HG02981 (cell line): ENCODE data around the gene GABPB1.
"Not testable (repeated sequence)": the region's sequence is repeated elsewhere in the genome, so short reads cannot be mapped to it uniquely, and the experiment has no call there.

Experiments used
- ATAC-seq: cut with Tn5 transposase; IDR thresholded peaks from one replicate; pipeline ENCODE4 v1.9.1; 2021; ENCODE audit warnings: mild to moderate bottlenecking, moderate library complexity; ENCODE audit not compliant: unreplicated experiment

Gene GABPB1

DNA sequence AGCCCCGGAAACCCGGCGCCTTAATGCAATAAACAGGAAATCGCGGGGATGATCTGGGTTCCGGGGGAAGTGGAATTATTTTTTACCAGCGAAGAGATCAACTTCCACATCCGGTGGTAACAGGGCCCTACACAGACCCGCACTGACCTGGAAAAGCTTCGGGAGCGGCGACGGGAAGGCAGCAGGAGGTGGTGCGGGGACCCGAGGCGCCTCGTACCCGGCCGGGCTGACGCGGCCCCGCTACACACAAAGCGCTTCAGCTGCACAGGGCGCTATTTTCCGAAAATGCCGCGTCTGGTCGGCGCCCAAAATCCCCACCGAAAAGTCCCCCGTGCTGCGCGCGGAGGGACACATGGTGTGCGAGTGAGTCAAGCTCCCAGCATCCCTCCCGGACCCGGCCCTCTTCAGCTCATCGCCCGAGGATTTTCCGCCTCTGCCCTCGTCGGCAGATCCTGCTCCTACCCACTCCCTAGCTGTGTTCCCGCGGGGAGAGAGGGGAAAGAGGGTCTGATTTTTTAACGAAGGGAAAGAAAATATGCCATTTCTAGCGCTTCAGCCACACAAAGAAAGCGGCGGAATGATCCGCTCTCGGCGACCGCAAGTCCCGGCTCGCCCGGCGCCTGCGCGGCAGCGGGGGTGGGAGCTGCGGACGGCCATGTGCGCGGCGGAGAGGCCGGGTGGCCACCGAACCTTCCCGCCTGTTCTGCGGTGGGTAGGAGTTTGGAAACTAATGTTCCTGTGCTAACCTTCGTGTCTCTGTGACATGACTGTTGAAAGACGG is at the start of gene GABPB1:
GABPB1 (minus strand) TSS at position 361 of the 781 bp plus-strand sequence. CDS start 45,400 bp downstream, outside the sequence.
- ATAC-seq: peak; percentile 38

DNA sequence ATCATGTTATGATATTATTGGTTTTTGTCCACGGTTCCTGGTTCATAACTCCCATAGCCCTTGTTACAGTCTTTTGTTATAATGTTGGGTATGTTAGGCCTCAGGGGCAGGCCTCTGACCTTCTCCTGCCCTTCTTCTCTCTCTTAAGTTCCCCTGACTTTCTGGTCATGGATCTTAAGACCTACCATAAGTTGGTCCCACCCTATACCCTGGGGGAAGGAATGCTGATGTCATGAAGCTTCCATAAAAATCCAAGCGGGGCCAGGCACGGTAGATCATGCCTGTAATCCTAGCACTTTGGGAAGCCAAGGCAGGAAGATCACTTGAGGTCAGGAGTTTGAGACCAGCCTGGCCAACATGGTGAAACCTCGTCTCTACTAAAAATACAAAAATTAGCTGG is 36.6 kb upstream of the GABPB1 start:
- not testable (repeated sequence) for ATAC-seq

DNA sequence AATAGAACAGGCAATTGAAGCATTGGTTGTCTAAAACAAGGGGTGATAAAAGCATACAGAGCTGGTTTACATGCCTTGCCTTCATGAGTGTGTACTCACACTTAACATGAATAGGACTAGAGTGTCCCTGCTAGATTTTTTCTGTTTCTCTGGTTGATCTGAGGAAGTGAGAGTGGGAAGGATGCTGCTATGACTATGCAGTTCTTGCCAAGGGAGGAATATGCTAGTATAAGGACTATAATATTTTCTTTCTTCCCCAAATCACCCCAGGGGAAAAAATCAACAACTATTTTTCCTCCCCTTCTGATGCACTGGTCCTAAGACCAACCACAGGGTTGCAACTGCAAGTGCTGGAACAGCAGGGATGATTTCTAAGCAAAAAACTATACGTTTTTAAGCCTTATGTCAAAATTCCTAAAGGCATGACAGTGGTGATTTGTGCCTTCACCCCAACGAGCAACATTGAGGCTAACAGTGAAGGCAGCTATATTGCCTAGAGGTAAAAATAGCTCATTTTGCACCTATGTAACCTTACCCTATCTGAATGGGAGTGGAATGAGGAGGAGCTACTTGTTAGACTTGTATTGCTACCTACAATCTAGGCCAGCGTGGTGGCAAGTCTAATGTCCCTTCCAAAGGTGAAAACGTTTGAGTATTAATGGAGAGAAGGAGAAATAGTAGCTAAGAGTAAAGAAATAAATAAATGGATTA is 35.7 kb upstream of the GABPB1 start:
- peak; percentile 79 for ATAC-seq

- ATAC-seq: not testable (repeated sequence)
Observed at GRCh38 chr15:50382408-50382807, 27.4 kb upstream of the GABPB1 start.

DNA sequence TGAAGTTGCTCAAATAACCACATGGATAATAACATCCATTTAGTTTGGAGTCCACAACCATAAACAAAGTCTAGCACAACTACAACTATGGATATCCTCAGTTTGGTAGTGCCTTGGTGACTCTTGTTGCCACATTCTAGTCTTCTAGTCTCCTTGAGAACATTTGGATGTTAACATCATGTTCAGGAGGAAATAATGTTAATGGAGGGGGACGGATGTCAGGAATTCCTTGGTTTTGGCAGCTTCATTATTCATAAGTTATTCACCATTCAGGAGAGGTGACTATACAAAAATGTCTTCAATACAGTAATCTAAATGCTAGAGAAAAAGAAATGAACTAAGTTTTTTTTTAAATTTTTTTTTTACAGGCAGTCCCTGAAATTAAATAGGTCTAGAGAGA is 26.4 kb upstream of the GABPB1 start:
- no peak for ATAC-seq

DNA sequence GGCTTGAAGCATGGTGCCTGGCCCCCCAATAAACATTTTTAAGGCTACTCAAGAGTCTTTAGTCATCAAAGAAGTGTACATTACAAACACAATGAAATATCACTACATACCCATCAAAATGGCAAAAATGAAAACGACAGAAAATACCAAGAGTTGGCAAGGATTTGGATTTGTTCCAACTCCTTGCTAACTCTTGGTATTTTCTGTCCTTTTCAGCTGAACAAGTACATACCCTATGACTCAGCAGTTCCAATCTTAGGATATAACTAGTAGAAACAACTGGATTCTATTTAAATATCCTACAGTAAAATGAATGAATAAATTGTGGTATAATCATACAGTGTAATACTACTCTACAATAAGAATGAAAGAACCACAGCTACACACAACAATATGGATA is 25.1 kb upstream of the GABPB1 start:
- ATAC-seq: no peak

- ATAC-seq: not testable (repeated sequence)
Observed at GRCh38 chr15:50379413-50379812, 24.4 kb upstream of the GABPB1 start.

DNA sequence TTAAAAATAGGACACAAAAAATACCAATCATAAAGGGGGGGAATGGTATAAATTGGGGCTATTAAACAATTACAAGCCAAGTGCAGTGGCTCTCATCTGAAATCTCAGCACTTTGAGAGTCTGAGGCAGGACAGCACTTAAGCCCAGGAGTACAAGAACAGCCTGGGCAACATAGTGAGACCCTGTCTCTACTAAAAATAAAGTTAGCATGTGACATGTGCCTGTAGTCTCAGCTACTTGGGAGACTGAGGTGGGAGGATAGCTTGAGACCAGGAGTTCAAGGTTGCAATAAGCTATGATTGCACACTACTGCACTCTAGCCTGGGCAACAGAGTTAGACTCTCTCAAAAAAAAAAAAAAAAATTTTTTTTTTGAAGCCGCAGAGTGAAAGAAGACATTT is 23.8 kb upstream of the GABPB1 start:
- ATAC-seq: no peak

DNA sequence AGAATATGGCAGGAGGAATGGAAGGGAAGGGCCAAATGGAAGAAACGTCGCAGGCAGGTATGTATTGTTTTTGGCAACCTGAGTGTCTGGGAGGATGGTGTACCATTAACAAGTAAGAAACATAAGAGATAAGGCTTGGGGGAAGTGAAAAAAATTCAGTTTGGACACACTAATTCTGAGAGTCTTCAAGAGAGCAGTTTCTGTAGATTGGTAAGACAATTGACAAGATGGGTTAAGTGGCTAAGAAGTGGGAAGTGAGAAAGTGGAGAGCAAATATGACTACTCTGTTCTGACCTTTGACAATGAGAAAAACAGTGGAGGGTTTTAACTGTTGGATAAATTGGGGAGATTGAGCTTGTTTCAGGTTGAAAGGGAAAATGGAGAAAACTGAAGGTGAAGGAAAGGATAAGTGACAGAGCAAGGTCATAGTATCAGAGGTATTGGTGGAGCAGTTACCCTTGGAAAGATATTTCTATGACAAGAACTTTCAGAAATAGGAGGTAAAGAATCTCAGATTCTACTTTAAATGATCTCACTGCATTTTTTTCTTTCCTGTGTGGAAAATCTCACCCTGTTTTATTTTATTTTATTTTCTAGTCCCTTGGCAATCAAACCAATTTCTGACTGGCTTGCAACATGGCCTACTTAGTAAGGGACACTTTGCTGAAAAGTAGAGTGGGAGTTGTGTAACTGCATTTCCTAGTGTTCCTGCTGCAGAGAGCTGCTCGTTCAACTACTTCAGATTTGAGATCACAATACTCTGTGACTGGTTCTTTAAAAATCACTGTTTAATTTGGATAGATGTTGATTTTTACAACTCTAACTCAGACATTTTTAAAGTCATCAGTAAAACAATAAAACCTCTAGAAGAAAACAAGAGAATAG is 23.1 kb upstream of the GABPB1 start:
- peak; percentile 99 for ATAC-seq

DNA sequence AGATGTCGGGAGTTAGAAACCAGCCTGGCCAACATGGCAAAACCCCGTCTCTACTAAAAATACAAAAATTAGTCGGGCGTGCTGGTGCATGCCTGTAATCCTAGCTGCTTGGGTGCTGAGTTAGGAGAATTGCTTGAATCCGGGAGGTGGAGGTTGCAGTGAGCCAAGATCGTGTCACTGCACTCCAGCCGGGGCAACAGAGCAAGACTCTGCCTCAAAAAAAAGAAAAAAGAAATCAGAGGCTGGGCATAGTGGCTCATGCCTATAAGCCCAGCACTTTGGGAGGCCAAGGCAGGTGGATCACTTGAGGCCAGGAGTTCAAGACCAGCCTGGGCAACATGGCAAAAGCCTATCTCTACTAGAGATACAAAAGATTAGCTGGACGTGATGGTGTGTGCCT is 14.6 kb upstream of the GABPB1 start:
- ATAC-seq: not testable (repeated sequence)

DNA sequence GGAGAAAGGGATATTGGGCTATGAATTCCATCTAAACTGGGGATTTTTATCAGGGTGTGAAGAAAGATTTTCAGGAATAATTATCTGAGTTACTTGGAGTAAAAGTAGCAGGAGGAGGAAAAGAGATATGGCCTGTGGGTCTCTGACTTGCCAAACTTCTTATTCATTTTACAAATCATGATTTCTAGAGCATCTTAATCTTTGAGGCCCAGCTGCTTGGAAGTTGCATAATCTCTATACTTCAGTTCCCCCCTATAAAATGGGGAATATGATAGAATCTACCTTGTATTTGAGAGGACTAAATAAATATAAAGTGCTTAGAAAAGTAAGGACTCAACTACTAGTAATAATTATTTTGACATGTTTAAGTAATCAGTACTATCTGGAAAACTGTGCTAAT is 11.0 kb upstream of the GABPB1 start:
- no peak for ATAC-seq

DNA sequence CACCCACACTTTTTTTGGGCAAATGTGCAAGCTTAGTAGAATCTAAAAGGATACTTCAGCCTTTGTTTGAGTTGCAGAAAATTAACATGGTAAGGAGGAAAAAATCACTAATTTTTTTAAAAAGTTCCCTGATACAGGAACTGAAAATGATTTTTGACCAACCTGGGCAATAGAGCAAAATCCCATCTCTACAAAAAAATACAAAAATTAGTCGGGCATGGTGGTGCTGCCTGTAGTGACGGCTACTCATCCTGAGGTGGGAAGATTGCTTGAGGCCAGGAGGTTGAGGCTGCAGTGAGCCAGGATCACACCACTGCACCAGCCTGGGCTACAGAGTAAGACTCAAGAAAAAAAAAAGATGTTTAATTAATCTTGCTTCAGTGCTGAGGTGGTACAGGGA is 10.6 kb upstream of the GABPB1 start:
- no peak for ATAC-seq

DNA sequence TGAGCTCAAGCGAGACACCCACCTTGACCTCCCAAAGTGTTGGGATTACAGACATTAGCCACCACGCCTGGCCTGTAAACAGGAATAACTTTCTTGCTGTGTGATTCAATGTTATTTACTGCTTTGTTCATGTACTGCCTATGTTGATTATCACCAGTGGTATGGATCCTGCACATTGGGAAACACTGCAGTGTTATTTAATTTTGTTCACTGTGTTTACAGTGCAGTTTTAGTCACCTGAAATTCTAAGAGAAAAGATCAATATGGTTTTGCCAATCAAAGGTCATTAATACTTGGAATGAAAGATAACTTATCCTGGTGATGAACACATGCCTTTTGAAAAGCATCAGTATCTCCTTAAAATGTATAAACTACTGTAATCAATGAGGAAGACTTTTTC is 8.6 kb upstream of the GABPB1 start:
- no peak for ATAC-seq

DNA sequence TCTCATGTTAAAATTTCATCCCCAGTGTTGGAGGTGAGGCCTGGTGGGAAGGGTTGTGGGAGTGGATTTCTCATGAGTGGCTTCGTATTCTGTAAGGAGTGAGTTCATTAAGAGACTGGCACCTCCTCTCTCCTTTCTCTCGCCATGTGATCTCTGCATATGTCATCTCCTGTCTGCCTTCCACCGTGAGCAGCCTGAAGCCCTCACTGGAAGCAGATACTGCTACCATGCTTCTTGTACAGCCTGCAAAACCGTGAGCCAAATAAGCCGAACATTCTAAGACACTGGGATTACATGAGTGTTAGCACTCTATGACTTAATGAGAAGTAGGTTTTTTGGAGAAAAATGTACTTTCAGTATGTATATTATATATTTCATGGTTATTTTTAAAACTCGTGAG is 6.8 kb upstream of the GABPB1 start:
- ATAC-seq: no peak

- no peak for ATAC-seq
Observed at GRCh38 chr15:50358845-50359244, 3.8 kb upstream of the GABPB1 start.

GRCh38 chr15:50355980-50356379 is 982 bp upstream of the GABPB1 start:
- ATAC-seq: no peak

DNA sequence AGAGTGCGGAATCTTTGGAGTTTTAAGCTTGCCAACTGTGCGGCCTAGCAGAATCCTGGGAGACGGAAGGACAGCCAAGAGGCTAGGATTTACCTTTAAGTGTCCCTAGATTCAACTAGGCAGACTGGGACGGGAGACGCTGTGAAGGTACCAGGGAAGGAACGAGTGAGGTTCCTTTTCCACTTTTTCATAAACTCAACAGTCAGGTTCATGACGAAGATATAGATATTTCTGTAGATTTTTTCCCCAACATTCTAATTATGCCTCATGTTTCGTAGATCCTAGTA is 564 bp upstream of the GABPB1 start:
- ATAC-seq: no peak

GRCh38 chr15:50353975-50354837 is 792 bp downstream of the GABPB1 start:
- ATAC-seq: peak; percentile 28

GRCh38 chr15:50353251-50353974 is 1.6 kb downstream of the GABPB1 start:
- ATAC-seq: peak; percentile 25

- ATAC-seq: no peak
Observed at GRCh38 chr15:50350621-50351020, 4.4 kb downstream of the GABPB1 start.
